Astrocyte (in vitro differentiated cells and primary cell): ENCODE data around the gene TK2.

Experiments used
- EZH2 ChIP-seq: IDR thresholded peaks from 2 replicates; pipeline ENCODE4 v1.6.1; 2012; ENCODE audit warnings: mild to moderate bottlenecking, low read length, inconsistent platforms; ENCODE audit not compliant: insufficient read depth
- TF ChIP-seq, protein P1 (sequence below): IDR thresholded peaks from 2 replicates; pipeline ENCODE4 v1.5.1; 2011; ENCODE audit warnings: low read depth, mild to moderate bottlenecking, inconsistent platforms, low read length, moderate library complexity; ENCODE audit not compliant: insufficient read depth

DNA sequence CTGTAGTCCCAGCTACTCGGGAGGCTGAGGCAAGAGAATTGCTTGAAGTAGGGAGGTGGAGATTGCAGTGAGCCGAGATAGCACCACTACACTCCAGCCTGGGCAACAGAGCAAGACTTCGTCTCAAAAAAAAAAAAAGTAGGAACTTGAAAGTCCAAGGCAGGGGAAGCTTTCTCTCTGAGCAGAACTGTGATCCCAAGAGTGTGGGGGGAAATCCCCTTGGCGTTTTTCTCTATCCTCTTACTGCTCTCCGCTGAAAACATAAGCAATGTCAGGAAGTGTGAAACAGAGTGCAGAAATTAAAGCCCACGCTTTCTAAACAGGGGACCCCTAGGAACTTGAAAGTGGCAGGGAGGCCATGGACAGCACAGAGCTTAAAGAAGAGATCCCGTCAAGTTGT lies 44.8 kb upstream of the TK2 start:
- TF ChIP-seq, protein P1, sequence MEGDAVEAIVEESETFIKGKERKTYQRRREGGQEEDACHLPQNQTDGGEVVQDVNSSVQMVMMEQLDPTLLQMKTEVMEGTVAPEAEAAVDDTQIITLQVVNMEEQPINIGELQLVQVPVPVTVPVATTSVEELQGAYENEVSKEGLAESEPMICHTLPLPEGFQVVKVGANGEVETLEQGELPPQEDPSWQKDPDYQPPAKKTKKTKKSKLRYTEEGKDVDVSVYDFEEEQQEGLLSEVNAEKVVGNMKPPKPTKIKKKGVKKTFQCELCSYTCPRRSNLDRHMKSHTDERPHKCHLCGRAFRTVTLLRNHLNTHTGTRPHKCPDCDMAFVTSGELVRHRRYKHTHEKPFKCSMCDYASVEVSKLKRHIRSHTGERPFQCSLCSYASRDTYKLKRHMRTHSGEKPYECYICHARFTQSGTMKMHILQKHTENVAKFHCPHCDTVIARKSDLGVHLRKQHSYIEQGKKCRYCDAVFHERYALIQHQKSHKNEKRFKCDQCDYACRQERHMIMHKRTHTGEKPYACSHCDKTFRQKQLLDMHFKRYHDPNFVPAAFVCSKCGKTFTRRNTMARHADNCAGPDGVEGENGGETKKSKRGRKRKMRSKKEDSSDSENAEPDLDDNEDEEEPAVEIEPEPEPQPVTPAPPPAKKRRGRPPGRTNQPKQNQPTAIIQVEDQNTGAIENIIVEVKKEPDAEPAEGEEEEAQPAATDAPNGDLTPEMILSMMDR = no peak
- no peak for TF ChIP-seq EZH2
